ENCODE data around the gene ANKRD39.

The ANKRD39 gene

GRCh38 chr2:96853321-96853720, 4.5 kb downstream of the ANKRD39 start:
- no peak for DNase-seq

GRCh38 chr2:96852667-96853066, 5.1 kb downstream of the ANKRD39 start:
- DNase-seq, result no peak

GRCh38 chr2:96848264-96848663, 9.6 kb downstream of the ANKRD39 start:
- no peak for DNase-seq

GRCh38 chr2:96847586-96847985, 10.2 kb downstream of the ANKRD39 start:
- no peak for DNase-seq

GRCh38 chr2:96846825-96847224, 11.0 kb downstream of the ANKRD39 start:
- no peak for DNase-seq

- DNase-seq, result no peak
Observed at GRCh38 chr2:96844405-96844808, 13.4 kb downstream of the ANKRD39 start.

- DNase-seq, result no peak
Observed at GRCh38 chr2:96843538-96844268, 14.1 kb downstream of the ANKRD39 start, which contains the start of gene ANKRD23. TSS of gene ANKRD23 (minus strand) at chr2:96844021. CDS start at chr2:96843992, 29 bp downstream.

- DNase-seq, result no peak
Observed at GRCh38 chr2:96842600-96842999, 15.2 kb downstream of the ANKRD39 start.

GRCh38 chr2:96841701-96842495, 15.9 kb downstream of the ANKRD39 start:
- no peak for DNase-seq

GRCh38 chr2:96839875-96840850, 17.7 kb downstream of the ANKRD39 start:
- DNase-seq, result no peak

- DNase-seq, result no peak
Observed at GRCh38 chr2:96839293-96839874, 18.4 kb downstream of the ANKRD39 start.

- no peak for DNase-seq
Observed at GRCh38 chr2:96838345-96839292, 19.2 kb downstream of the ANKRD39 start.

GRCh38 chr2:96837575-96837974, 20.2 kb downstream of the ANKRD39 start:
- DNase-seq, result no peak

- no peak for DNase-seq
Observed at GRCh38 chr2:96835830-96836229, 22.0 kb downstream of the ANKRD39 start.

- peak; percentile 74 for DNase-seq
Observed at GRCh38 chr2:96832754-96833507, 24.9 kb downstream of the ANKRD39 start.

GRCh38 chr2:96832408-96832753, 25.4 kb downstream of the ANKRD39 start:
- DNase-seq, result no peak

- peak; percentile 21 for DNase-seq
Observed at GRCh38 chr2:96831679-96832078, 26.1 kb downstream of the ANKRD39 start.

- DNase-seq, result no peak
Observed at GRCh38 chr2:96830044-96830562, 27.7 kb downstream of the ANKRD39 start.

GRCh38 chr2:96828874-96829273, 28.9 kb downstream of the ANKRD39 start:
- DNase-seq, result no peak

GRCh38 chr2:96828436-96828835, 29.4 kb downstream of the ANKRD39 start:
- DNase-seq, result no peak

All from fibroblast of skin of back (primary cell).